Erythroblast (primary cell): ENCODE measurements around the gene DSG4.

Source experiments
- GATA1 ChIP-seq: IDR thresholded peaks from 2 replicates; pipeline ENCODE4 v1.6.1; 2011; ENCODE audit warnings: low read depth, mild to moderate bottlenecking, control low read depth, low read length, moderate library complexity
- POLR2A ChIP-seq: IDR thresholded peaks from 2 replicates; pipeline ENCODE4 v1.6.1; 2011; ENCODE audit warnings: mild to moderate bottlenecking, low read length

GRCh38 chr18:31430554-31430953 lies 54.0 kb downstream of the DSG4 start:
- no peak for TF ChIP-seq POLR2A
- no peak for TF ChIP-seq GATA1
